Gastrocnemius medialis (tissue), 4 donors: ENCODE measurements around the gene ZNF417.

Source experiments
- POLR2A ChIP-seq, 2 donors: fragments of 450-650 bp; IDR thresholded peaks; one replicate each; pipeline ENCODE4 v1.6.1; 2017; ENCODE audit warnings: antibody characterized with exemption in 2 of 2, mild to moderate bottlenecking in 2 of 2, moderate library complexity in 2 of 2
- TF ChIP-seq, protein P1 (sequence below), 5 experiments: fragments of 450-650 bp in 3 of 5; fragments of 200-600 bp in 2 of 5; sonication (generic) in 2 of 5; IDR thresholded peaks in 4 of 5; conservative IDR thresholded peaks in 1 of 5; 1 replicate in 4 of 5; 2 replicates in 1 of 5; pipeline ENCODE4 v1.5.1; 2016 to 2019; ENCODE audit warnings: antibody characterized with exemption in 5 of 5, mild to moderate bottlenecking in 3 of 5, moderate library complexity in 3 of 5

GRCh38 chr19:57946316-57946715, 29.9 kb upstream of the ZNF417 start:
- TF ChIP-seq, protein P1, sequence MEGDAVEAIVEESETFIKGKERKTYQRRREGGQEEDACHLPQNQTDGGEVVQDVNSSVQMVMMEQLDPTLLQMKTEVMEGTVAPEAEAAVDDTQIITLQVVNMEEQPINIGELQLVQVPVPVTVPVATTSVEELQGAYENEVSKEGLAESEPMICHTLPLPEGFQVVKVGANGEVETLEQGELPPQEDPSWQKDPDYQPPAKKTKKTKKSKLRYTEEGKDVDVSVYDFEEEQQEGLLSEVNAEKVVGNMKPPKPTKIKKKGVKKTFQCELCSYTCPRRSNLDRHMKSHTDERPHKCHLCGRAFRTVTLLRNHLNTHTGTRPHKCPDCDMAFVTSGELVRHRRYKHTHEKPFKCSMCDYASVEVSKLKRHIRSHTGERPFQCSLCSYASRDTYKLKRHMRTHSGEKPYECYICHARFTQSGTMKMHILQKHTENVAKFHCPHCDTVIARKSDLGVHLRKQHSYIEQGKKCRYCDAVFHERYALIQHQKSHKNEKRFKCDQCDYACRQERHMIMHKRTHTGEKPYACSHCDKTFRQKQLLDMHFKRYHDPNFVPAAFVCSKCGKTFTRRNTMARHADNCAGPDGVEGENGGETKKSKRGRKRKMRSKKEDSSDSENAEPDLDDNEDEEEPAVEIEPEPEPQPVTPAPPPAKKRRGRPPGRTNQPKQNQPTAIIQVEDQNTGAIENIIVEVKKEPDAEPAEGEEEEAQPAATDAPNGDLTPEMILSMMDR (IDR thresholded peaks at IDR 0.05 in 4 of 5, conservative IDR thresholded peaks at IDR 0.05 in 1 of 5), result no peak
- no peak for TF ChIP-seq POLR2A (IDR thresholded peaks at IDR 0.05)
